NCI-H2196 treated with DMSO at 0.1 percent for 48 hours (cell line): ENCODE data around the gene SPAG16.
"Not testable (repeated sequence)": the region's sequence is repeated elsewhere in the genome, so short reads cannot be mapped to it uniquely, and the experiment has no call there.

Experiments
- DNase-seq: peaks from one replicate; lab custom pipeline; 2025; ENCODE audit not compliant: unreplicated experiment; lab: John Stamatoyannopoulos, UW

The SPAG16 gene

GRCh38 chr2:213689585-213689984 lies 405.3 kb downstream of the SPAG16 start:
- DNase-seq, result no peak

GRCh38 chr2:213691351-213691750 lies 407.1 kb downstream of the SPAG16 start:
- DNase-seq, result no peak

GRCh38 chr2:213696442-213696841 lies 412.2 kb downstream of the SPAG16 start:
- DNase-seq, result no peak

- not testable (repeated sequence) for DNase-seq
Measured at GRCh38 chr2:213701365-213701764, 417.1 kb downstream of the SPAG16 start.

- DNase-seq, result no peak
Measured at GRCh38 chr2:213703406-213704098, 419.3 kb downstream of the SPAG16 start.

GRCh38 chr2:213710164-213710563 lies 425.9 kb downstream of the SPAG16 start:
- no peak for DNase-seq

GRCh38 chr2:213718411-213718810 lies 434.1 kb downstream of the SPAG16 start:
- DNase-seq, result not testable (repeated sequence)

GRCh38 chr2:213722565-213722964 lies 438.3 kb downstream of the SPAG16 start:
- no peak for DNase-seq

- DNase-seq, result no peak
Measured at GRCh38 chr2:213723041-213723560, 438.8 kb downstream of the SPAG16 start.

GRCh38 chr2:213723707-213724106 lies 439.4 kb downstream of the SPAG16 start:
- no peak for DNase-seq

GRCh38 chr2:213726101-213726500 lies 441.8 kb downstream of the SPAG16 start:
- DNase-seq, result no peak

- no peak for DNase-seq
Measured at GRCh38 chr2:213733893-213734292, 449.6 kb downstream of the SPAG16 start.

GRCh38 chr2:213740453-213740852 lies 456.2 kb downstream of the SPAG16 start:
- DNase-seq, result no peak

- no peak for DNase-seq
Measured at GRCh38 chr2:213751446-213751845, 467.2 kb downstream of the SPAG16 start.

- no peak for DNase-seq
Measured at GRCh38 chr2:213752575-213752974, 468.3 kb downstream of the SPAG16 start.

GRCh38 chr2:213757525-213757924 lies 473.3 kb downstream of the SPAG16 start:
- DNase-seq, result no peak

GRCh38 chr2:213763354-213763753 lies 479.1 kb downstream of the SPAG16 start:
- no peak for DNase-seq

- no peak for DNase-seq
Measured at GRCh38 chr2:213763963-213764362, 479.7 kb downstream of the SPAG16 start.

GRCh38 chr2:213764849-213765248 lies 480.6 kb downstream of the SPAG16 start:
- no peak for DNase-seq

- DNase-seq, result no peak
Measured at GRCh38 chr2:213766062-213766461, 481.8 kb downstream of the SPAG16 start.

GRCh38 chr2:213766465-213766901 lies 482.2 kb downstream of the SPAG16 start:
- DNase-seq, result no peak

- no peak for DNase-seq
Measured at GRCh38 chr2:213787869-213788268, 503.6 kb downstream of the SPAG16 start.

- no peak for DNase-seq
Measured at GRCh38 chr2:213789940-213790339, 505.7 kb downstream of the SPAG16 start.
